Erythroblast (primary cell): ENCODE results near the gene UQCRFS1.

Experiments used
- GATA1 ChIP-seq: IDR thresholded peaks from 2 replicates; pipeline ENCODE4 v1.6.1; 2011; ENCODE audit warnings: low read depth, mild to moderate bottlenecking, control low read depth, low read length, moderate library complexity
- POLR2A ChIP-seq: IDR thresholded peaks from 2 replicates; pipeline ENCODE4 v1.6.1; 2011; ENCODE audit warnings: mild to moderate bottlenecking, low read length

DNA sequence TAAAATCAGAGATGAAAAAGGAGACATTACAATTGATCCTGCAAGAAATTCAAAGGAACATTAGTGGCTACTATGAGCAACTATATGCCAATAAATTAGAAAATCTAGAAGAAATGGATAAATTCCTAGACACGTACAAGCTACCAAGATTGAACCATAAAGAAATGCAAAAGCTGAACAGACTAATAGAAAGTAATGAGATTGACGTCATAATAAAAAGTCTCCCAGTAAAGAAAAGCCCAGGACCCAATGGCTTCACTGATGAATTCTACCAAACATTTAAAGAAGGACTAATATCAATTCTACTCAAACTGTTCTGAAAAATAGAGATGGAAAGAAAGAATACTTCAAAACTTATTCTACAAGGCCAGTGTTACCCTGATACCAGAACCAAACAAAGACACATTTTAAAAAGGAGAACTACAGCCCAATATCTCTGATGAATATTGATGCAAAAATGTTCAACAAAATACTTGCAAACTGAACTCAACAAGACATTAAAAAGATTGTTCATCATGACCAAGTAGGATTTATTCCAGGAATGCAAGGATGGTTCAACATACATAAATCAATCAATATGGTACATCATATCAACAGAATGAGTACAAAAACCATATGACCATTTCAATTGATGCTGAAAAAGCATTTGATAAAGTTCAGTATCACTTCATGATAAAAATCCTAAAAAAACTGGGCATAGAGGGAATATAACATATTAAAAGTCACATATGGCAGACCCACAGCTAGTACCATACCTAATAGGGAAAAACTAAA, 35.8 kb downstream of the UQCRFS1 start:
- TF ChIP-seq POLR2A (no peak), GATA1 (no peak)
